Ammon's horn (tissue), 1 donor: ENCODE results near the gene RFT1.
"Not testable (repeated sequence)": the region's sequence is repeated elsewhere in the genome, so short reads cannot be mapped to it uniquely, and the experiment has no call there.

Experiments used
- DNase-seq: peaks from one replicate; pipeline ENCODE4 v3.0.0-alpha.2; 2016; ENCODE audit warnings: low spot score

The RFT1 gene

GRCh38 chr3:53069422-53070068 is 60.7 kb downstream of the RFT1 start:
- DNase-seq: no peak

- DNase-seq: no peak
These were observed 62.1 kb downstream of the RFT1 start for GRCh38 chr3:53068176-53068575.

DNA sequence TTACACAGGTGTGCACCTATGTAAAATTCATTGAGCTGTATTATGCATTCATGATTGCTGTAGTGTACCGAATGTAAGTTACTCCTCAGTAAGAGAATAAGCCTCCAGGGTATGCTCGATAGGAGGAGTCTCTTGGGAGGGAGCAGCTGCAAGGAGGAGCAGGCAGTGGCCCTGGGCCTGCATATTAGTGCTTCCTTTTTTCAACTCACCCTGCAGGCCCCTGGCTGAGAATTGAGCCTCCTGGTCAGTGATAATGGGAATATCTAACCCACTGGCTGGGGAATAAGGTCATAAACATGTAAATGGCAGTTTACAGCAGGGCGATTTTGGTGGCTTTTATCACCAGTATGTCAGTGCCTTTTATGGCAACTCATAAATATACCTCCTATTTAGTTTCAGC is 62.7 kb downstream of the RFT1 start:
- DNase-seq: no peak

- DNase-seq: no peak
These were observed 64.3 kb downstream of the RFT1 start for GRCh38 chr3:53065841-53066480.

DNA sequence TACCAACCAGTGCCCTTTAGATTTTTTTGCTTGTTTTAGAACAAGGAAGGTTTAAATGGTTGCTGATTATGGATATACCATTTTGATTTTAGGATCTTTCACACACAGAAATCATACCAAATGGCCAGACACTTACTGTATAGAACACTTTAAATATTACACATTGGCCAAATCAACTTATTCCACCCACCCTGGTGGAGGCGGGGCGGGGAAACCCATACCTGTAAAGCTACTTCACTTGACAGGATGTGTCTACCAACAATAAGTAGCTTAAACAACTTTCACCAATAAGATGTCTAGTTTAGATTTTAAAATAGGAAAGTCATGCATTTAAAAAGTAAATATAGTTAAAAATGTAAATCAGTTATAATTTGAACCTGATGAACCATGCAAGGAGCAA is 67.3 kb downstream of the RFT1 start:
- DNase-seq: no peak

DNA sequence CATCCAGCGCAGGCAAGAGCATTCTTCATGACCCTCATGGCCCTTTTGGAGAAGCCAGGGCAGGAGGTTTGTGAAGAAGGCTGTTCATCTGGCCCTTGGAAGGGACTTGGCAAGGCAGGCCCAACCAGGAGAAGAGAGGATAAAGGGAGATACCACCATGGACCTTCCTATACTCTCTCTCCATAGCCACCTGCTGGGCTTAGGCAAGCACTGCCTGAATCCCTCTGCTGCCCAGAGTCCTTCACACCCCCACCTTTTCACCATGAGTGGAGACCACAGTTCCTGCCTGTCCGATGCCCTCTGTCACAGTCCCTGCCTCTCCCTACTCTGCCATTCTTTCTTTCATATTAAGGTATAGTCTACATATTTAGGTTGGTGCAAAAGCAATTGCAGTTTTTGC is 73.8 kb downstream of the RFT1 start:
- DNase-seq: no peak

- DNase-seq: not testable (repeated sequence)
These were observed 76.0 kb downstream of the RFT1 start for GRCh38 chr3:53054233-53054632.

DNA sequence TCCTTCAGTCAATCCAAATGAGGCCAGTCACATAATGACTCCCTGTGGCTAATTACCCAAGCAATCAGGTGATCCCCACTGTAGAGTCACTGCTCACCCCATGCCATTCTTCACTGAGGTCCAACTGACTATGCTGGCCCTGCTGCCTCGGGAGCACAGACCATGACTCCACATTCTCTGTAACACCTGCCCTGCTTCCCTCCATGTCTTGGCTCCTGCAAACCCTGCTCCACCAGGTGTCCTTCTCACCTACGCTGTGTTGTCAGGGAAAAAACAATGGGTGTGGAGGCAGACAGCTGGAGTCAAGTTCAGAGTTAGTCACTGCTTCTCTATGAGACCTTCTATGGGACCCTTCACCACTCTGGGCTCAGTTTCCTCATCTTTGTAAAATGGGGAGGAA is 78.3 kb downstream of the RFT1 start:
- DNase-seq: no peak

GRCh38 chr3:53049987-53050386 is 80.2 kb downstream of the RFT1 start:
- DNase-seq: no peak

DNA sequence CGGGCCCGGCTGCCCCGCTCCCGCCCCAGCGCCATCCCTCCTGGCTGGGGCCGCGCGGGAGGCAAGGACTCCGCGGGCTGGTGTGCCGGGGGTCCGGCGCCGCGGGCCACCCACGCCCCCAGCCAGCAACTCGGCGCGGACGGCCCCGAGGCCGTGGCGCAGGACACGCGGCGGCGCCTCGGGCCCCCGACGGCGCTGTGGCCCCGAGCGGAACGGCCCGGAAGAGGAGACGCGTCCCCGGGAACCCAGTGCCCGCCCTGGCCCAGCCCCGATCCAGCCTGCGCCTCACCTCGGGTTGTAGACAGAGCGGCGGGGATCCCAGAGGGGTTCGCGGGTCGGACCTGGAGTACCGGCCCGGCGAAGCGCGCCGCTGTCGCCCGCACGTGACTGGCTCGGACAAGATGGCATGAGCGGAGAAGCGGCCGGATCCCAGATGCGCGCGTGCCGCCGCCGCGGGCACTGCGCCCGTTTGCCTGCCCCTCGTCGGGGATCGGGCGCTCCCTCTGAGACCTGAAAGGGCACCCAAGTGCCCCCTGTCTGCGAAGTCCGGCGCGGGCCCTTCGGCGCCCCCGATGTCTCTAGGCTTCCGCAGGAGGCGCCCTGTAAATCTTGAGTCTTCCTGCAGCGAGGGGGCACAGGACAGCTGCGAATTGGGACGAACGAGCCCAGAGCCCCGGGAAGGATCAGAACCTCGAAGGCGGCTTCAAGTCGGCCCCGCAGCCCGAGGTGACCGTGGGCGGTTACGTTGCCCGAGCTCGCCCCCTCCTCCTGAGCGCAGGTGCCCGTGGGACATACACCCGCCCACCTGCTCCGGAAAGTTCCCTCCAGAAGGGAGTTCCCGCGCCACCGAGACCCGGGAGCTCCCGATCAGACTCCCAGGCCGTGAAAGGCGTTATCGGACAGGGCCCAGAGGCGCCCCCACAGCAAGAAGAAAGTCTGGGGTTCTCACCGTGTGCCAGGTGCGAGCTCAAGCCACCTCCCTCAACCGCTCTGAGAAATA is 83.8 kb downstream of the RFT1 start:
- DNase-seq: peak; percentile 41

GRCh38 chr3:53045518-53046170 is 84.6 kb downstream of the RFT1 start, which contains the start of gene SFMBT1:
Gene SFMBT1, minus strand, starts transcription at chr3:53046073. Its CDS starts 76,945 bp downstream, at chr3:52969128.
- peak; percentile 56 for DNase-seq

GRCh38 chr3:53044711-53045517 is 85.3 kb downstream of the RFT1 start:
- DNase-seq: peak; percentile 64

- DNase-seq: peak; percentile 16
These were observed 85.9 kb downstream of the RFT1 start for GRCh38 chr3:53044371-53044710.

DNA sequence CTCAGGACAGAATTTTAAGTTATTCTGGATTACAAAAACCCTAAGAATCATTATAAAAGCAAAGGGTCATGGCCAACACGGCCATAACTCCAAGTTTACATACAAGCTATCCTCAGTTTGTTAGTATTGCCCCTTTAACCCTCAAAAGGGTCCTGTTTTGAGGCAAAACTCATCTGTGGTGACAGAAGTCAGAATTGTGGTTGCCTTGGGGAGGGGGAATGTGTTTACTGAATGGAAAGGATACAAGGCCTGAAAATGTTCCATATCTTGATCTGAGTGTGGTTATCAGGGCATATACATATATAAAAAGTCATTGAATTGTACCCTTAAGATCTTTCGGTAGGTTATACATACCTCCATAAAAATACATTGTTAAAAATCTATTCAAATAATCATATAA is 86.5 kb downstream of the RFT1 start:
- no peak for DNase-seq

GRCh38 chr3:53042651-53043050 is 87.6 kb downstream of the RFT1 start:
- no peak for DNase-seq

GRCh38 chr3:53040351-53040820 is 89.8 kb downstream of the RFT1 start:
- DNase-seq: no peak

DNA sequence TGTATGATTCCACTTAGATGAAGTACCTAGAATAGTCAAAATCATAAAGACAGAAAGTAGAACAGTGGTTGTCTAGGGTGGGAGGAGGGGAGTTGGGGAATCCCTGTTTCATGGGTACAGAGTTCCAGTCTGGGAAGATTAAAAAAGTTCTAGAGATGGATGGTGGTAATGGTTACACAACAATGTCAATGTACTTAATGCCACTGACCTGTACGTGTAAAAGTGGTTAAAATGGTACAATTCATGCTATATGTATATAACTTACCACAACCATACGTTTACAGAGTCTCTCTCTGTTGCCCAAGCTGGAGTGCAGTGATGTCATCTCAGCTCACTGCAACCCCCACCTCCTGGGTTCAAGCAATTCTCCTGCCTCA is 90.9 kb downstream of the RFT1 start:
- DNase-seq: no peak

- no peak for DNase-seq
These were observed 91.4 kb downstream of the RFT1 start for GRCh38 chr3:53038679-53039375.
